ENCODE data around the gene DHRS7B.
"Not testable (repeated sequence)": the region's sequence is repeated elsewhere in the genome, so short reads cannot be mapped to it uniquely, and the experiment has no call there.

Gene DHRS7B

DNA sequence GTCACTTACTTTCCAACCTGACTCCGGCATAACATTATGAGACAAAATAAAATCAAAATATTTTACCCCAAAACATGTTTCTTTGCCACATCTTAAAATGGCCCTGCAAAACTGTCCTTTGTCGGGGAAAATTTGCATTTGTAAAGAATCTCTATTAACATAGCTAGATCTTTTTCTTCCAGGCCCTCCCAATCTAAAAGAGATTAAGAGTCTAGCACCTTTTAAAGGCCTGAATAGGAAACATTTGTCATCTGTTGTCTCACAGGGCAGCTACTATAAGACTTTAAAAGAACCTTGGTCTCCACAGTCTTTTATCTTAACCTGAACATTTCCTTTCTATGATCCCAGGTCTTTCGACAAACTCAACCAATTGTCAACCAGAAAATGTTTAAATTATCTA lies 18.1 kb upstream of the DHRS7B start:
- no peak for DNase-seq (ENCODE audit: low read depth, low spot score)
- Histone ChIP-seq H3K4me1 (ENCODE audit: control insufficient read depth, insufficient read depth, low read length) (no peaks in the 10 kb centered on the region), H3K4me3 (ENCODE audit: low read length) (no peak overlapping the region), H3K9me3 (ENCODE audit: control insufficient read depth, insufficient read depth, low read length) (no peaks in the 10 kb centered on the region), H3K27me3 (ENCODE audit: control insufficient read depth, insufficient read depth, low read length) (no peaks in the 10 kb centered on the region), H3K27ac (ENCODE audit: low read length) (no peak overlapping the region), H3K36me3 (ENCODE audit: control insufficient read depth, insufficient read depth, low read length) (no peaks in the 10 kb centered on the region)
- WGBS (ENCODE audit: insufficient coverage, insufficient read length), result 100% methylated on average over 1 of the region's 3 CpGs

DNA sequence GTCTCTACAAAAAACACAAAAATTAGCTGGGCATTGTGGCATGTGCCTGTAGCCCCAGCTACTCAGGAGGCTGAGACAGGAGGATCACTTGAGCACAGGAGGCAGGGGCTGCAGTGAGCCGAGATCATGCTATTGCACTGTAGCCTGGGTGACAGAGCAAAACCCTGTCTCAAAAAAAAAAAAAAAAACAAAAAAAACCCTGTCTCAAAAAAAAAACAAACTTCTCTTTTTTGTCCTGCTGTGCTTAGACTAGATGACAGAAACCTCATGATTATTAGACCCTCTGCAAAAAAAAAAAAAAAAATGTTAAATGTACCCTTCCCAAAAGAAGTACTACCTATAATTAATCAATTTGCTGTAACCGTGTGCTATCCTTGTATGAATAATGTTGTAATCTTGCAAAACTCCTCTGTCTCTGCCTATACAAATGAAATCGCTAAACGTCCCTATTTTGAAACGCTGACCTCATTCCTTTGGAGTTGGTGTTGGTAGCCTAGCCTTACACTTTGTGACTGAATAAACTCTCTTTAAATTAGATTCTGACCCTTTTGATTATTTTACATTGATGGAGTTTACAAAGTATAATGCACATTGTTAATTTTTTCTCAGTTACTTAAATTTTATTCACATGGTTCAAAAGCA lies 13.6 kb upstream of the DHRS7B start:
- no peak overlapping the region for H3K4me3 ChIP-seq (ENCODE audit: low read length)
- H3K27ac ChIP-seq (ENCODE audit: low read length), result no peak overlapping the region
- WGBS (ENCODE audit: insufficient coverage, insufficient read length), result no CpG with 5 or more reads among the region's 5 CpGs
- H3K4me1 ChIP-seq (ENCODE audit: control insufficient read depth, insufficient read depth, low read length), result no peaks in the 10 kb centered on the region
- H3K9me3 ChIP-seq (ENCODE audit: control insufficient read depth, insufficient read depth, low read length), result no peaks in the 10 kb centered on the region
- H3K27me3 ChIP-seq (ENCODE audit: control insufficient read depth, insufficient read depth, low read length), result no peaks in the 10 kb centered on the region
- H3K36me3 ChIP-seq (ENCODE audit: control insufficient read depth, insufficient read depth, low read length), result no peaks in the 10 kb centered on the region
- no peak for DNase-seq (ENCODE audit: low read depth, low spot score)

DNA sequence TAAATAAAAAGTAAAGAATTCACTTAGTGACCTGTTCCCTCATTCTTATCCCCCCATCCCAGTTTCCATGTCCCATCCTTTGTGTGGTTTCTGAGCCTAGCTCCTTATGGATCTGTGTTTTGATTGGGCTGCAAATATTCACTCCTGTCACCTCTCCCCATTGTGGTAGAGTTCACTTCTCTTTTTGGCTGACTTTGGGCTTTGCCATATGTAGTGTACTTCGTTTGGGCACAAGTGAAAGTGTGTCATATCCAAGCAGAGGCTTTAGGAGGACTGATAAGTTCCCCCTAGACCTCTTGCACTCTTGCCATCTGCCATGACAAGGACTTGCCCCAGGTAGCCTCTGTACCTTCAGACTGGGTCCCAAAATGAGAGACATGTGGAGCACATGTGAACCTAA lies 13.0 kb upstream of the DHRS7B start:
- Histone ChIP-seq H3K4me3 (ENCODE audit: low read length) (no peak overlapping the region), H3K36me3 (ENCODE audit: control insufficient read depth, insufficient read depth, low read length) (no peaks in the 10 kb centered on the region), H3K27me3 (ENCODE audit: control insufficient read depth, insufficient read depth, low read length) (no peaks in the 10 kb centered on the region), H3K27ac (ENCODE audit: low read length) (no peak overlapping the region), H3K9me3 (ENCODE audit: control insufficient read depth, insufficient read depth, low read length) (no peaks in the 10 kb centered on the region), H3K4me1 (ENCODE audit: control insufficient read depth, insufficient read depth, low read length) (no peaks in the 10 kb centered on the region)
- no CpG with 5 or more reads among the region's 1 CpG for WGBS (ENCODE audit: insufficient coverage, insufficient read length)
- no peak for DNase-seq (ENCODE audit: low read depth, low spot score)

DNA sequence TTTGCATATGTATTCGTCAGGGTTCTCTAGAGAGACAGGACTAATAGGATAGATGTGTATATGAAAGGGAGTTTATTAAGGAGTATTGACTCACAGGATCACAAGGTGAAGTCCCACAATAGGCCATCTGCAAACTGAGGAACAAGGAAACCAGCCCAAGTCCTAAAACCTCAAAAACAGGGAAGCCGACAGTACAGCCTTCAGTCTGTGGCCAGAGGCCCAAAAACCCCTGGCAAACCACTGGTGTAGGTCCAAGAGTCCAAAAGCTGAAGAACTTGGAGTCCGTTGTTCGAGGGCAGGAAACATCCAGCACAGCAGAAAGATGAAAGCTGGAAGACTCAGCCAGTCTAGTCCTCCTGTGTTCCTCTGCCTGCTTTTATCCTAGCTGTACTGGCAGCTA lies 12.0 kb upstream of the DHRS7B start:
- not testable (repeated sequence) for H3K9me3 ChIP-seq (ENCODE audit: control insufficient read depth, insufficient read depth, low read length); H3K4me3 ChIP-seq (ENCODE audit: low read length); H3K27me3 ChIP-seq (ENCODE audit: control insufficient read depth, insufficient read depth, low read length); H3K4me1 ChIP-seq (ENCODE audit: control insufficient read depth, insufficient read depth, low read length); H3K27ac ChIP-seq (ENCODE audit: low read length); H3K36me3 ChIP-seq (ENCODE audit: control insufficient read depth, insufficient read depth, low read length); DNase-seq (ENCODE audit: low read depth, low spot score)
- no CpG with 5 or more reads among the region's 4 CpGs for WGBS (ENCODE audit: insufficient coverage, insufficient read length)

- no peaks in the 10 kb centered on the region for H3K9me3 ChIP-seq (ENCODE audit: control insufficient read depth, insufficient read depth, low read length)
- no peaks in the 10 kb centered on the region for H3K36me3 ChIP-seq (ENCODE audit: control insufficient read depth, insufficient read depth, low read length)
- DNase-seq (ENCODE audit: low read depth, low spot score), result no peak
- no peak overlapping the region for H3K4me3 ChIP-seq (ENCODE audit: low read length)
- H3K27ac ChIP-seq (ENCODE audit: low read length), result no peak overlapping the region
- no peaks in the 10 kb centered on the region for H3K4me1 ChIP-seq (ENCODE audit: control insufficient read depth, insufficient read depth, low read length)
- no CpG with 5 or more reads among the region's 25 CpGs for WGBS (ENCODE audit: insufficient coverage, insufficient read length)
- H3K27me3 ChIP-seq (ENCODE audit: control insufficient read depth, insufficient read depth, low read length), result no peaks in the 10 kb centered on the region
Observed at GRCh38 chr17:21119247-21119918, 7.4 kb upstream of the DHRS7B start.

- H3K36me3 ChIP-seq (ENCODE audit: control insufficient read depth, insufficient read depth, low read length), result no peaks in the 10 kb centered on the region
- no peak for DNase-seq (ENCODE audit: low read depth, low spot score)
- H3K27ac ChIP-seq (ENCODE audit: low read length), result no peak overlapping the region
- no CpG with 5 or more reads among the region's 5 CpGs for WGBS (ENCODE audit: insufficient coverage, insufficient read length)
- no peaks in the 10 kb centered on the region for H3K4me1 ChIP-seq (ENCODE audit: control insufficient read depth, insufficient read depth, low read length)
- no peaks in the 10 kb centered on the region for H3K27me3 ChIP-seq (ENCODE audit: control insufficient read depth, insufficient read depth, low read length)
- no peak overlapping the region for H3K4me3 ChIP-seq (ENCODE audit: low read length)
- H3K9me3 ChIP-seq (ENCODE audit: control insufficient read depth, insufficient read depth, low read length), result no peaks in the 10 kb centered on the region
Observed at GRCh38 chr17:21119919-21120249, 6.9 kb upstream of the DHRS7B start.

GRCh38 chr17:21124086-21124485 lies 2.7 kb upstream of the DHRS7B start:
- no CpG with 5 or more reads among the region's 4 CpGs for WGBS (ENCODE audit: insufficient coverage, insufficient read length)
- DNase-seq (ENCODE audit: low read depth, low spot score), result no peak

GRCh38 chr17:21124517-21124916 lies 2.2 kb upstream of the DHRS7B start:
- H3K9me3 ChIP-seq (ENCODE audit: control insufficient read depth, insufficient read depth, low read length); DNase-seq (ENCODE audit: low read depth, low spot score); H3K27ac ChIP-seq (ENCODE audit: low read length); H3K4me3 ChIP-seq (ENCODE audit: low read length); H3K27me3 ChIP-seq (ENCODE audit: control insufficient read depth, insufficient read depth, low read length); H3K36me3 ChIP-seq (ENCODE audit: control insufficient read depth, insufficient read depth, low read length); H3K4me1 ChIP-seq (ENCODE audit: control insufficient read depth, insufficient read depth, low read length): not testable (repeated sequence)
- no CpG with 5 or more reads among the region's 4 CpGs for WGBS (ENCODE audit: insufficient coverage, insufficient read length)

More at GRCh38 chr17:21124086-21124485, 2.7 kb upstream of the DHRS7B start:
- H3K27me3 ChIP-seq (ENCODE audit: control insufficient read depth, insufficient read depth, low read length), result no peaks in the 10 kb centered on the region
- H3K9me3 ChIP-seq (ENCODE audit: control insufficient read depth, insufficient read depth, low read length), result no peaks in the 10 kb centered on the region
- no peaks in the 10 kb centered on the region for H3K36me3 ChIP-seq (ENCODE audit: control insufficient read depth, insufficient read depth, low read length)
- no peaks in the 10 kb centered on the region for H3K4me1 ChIP-seq (ENCODE audit: control insufficient read depth, insufficient read depth, low read length)
- H3K27ac ChIP-seq (ENCODE audit: low read length), result no peak overlapping the region
- H3K4me3 ChIP-seq (ENCODE audit: low read length), result no peak overlapping the region

DNA sequence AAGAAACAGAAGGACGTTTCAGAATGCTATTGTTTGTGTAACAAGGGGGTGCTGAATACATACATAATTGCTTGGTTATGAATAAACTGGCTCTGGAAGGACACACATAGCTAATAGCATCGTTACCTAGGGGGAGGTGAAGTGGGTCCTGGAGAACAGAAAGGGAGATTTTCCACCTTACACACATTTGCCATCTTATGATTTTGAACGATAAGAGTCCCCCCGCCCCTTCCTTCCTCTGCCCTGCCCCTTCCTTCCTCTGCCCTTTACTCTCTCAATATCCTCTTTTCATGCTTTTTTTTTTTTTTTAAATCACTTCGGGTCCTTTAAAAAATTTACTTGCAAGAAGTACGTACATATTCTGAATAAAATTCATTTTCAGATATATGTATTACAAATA lies 902 bp upstream of the DHRS7B start:
- no peak overlapping the region for H3K27ac ChIP-seq (ENCODE audit: low read length)
- no peaks in the 10 kb centered on the region for H3K27me3 ChIP-seq (ENCODE audit: control insufficient read depth, insufficient read depth, low read length)
- no peak for DNase-seq (ENCODE audit: low read depth, low spot score)
- no peaks in the 10 kb centered on the region for H3K36me3 ChIP-seq (ENCODE audit: control insufficient read depth, insufficient read depth, low read length)
- no peaks in the 10 kb centered on the region for H3K9me3 ChIP-seq (ENCODE audit: control insufficient read depth, insufficient read depth, low read length)
- WGBS (ENCODE audit: insufficient coverage, insufficient read length), result no CpG with 5 or more reads among the region's 6 CpGs
- no peak overlapping the region for H3K4me3 ChIP-seq (ENCODE audit: low read length)
- H3K4me1 ChIP-seq (ENCODE audit: control insufficient read depth, insufficient read depth, low read length), result no peaks in the 10 kb centered on the region

GRCh38 chr17:21127509-21128077 lies 829 bp downstream of the DHRS7B start:
- Histone ChIP-seq H3K27ac (ENCODE audit: low read length) (no peak overlapping the region), H3K36me3 (ENCODE audit: control insufficient read depth, insufficient read depth, low read length) (no peaks in the 10 kb centered on the region), H3K4me1 (ENCODE audit: control insufficient read depth, insufficient read depth, low read length) (no peaks in the 10 kb centered on the region), H3K9me3 (ENCODE audit: control insufficient read depth, insufficient read depth, low read length) (no peaks in the 10 kb centered on the region), H3K4me3 (ENCODE audit: low read length) (peak overlapping the region; percentile 69), H3K27me3 (ENCODE audit: control insufficient read depth, insufficient read depth, low read length) (no peaks in the 10 kb centered on the region)
- WGBS (ENCODE audit: insufficient coverage, insufficient read length), result no CpG with 5 or more reads among the region's 9 CpGs
- no peak for DNase-seq (ENCODE audit: low read depth, low spot score)

Data from iPS DF 6.9 (cell line).